Stimulated activated CD8-positive, alpha-beta memory T cell treated with anti-CD3 and anti-CD28 coated beads, Interleukin-12 subunit alpha, Interleukin-12 subunit beta, amount 100 ng/mL, for 1 hour (primary cell): Measurements from ENCODE around the gene FXYD3.

Experiments used
- DNase-seq: peaks from one replicate; pipeline ENCODE4 v3.0.0-alpha.2; 2020; ENCODE audit warnings: low read depth

The FXYD3 gene

GRCh38 chr19:35115177-35115951, at the start of gene FXYD3:
TSS of gene FXYD3 (plus strand) at chr19:35115823. CDS start at chr19:35119377, 3,554 bp downstream.
- DNase-seq = no peak

GRCh38 chr19:35066121-35066520, 49.5 kb upstream of the FXYD3 start:
- DNase-seq = no peak

GRCh38 chr19:35066691-35067563, 48.7 kb upstream of the FXYD3 start:
- DNase-seq = peak; percentile 86

GRCh38 chr19:35068941-35069634, 46.5 kb upstream of the FXYD3 start:
- no peak for DNase-seq

GRCh38 chr19:35069696-35070095, 45.9 kb upstream of the FXYD3 start:
- DNase-seq = no peak

GRCh38 chr19:35070471-35070870, 45.2 kb upstream of the FXYD3 start:
- DNase-seq = no peak

- DNase-seq = no peak
These were observed 42.1 kb upstream of the FXYD3 start for GRCh38 chr19:35073516-35073915.

GRCh38 chr19:35073941-35074340, 41.7 kb upstream of the FXYD3 start:
- DNase-seq = no peak

- DNase-seq = no peak
These were observed 41.0 kb upstream of the FXYD3 start for GRCh38 chr19:35074426-35075201.

GRCh38 chr19:35075202-35076025, 40.2 kb upstream of the FXYD3 start:
- no peak for DNase-seq

GRCh38 chr19:35076026-35076370, 39.6 kb upstream of the FXYD3 start:
- DNase-seq = no peak

GRCh38 chr19:35076657-35077056, 39.0 kb upstream of the FXYD3 start:
- DNase-seq = no peak

- no peak for DNase-seq
These were observed 38.0 kb upstream of the FXYD3 start for GRCh38 chr19:35077411-35078223.

GRCh38 chr19:35079826-35080225, 35.8 kb upstream of the FXYD3 start:
- no peak for DNase-seq

- DNase-seq = no peak
These were observed 34.9 kb upstream of the FXYD3 start for GRCh38 chr19:35080613-35081170.

- DNase-seq = no peak
These were observed 34.4 kb upstream of the FXYD3 start for GRCh38 chr19:35081201-35081600.

GRCh38 chr19:35083691-35084508, 31.7 kb upstream of the FXYD3 start:
- no peak for DNase-seq

- DNase-seq = no peak
These were observed 31.2 kb upstream of the FXYD3 start for GRCh38 chr19:35084509-35084762.

GRCh38 chr19:35085947-35086346, 29.7 kb upstream of the FXYD3 start:
- DNase-seq = no peak
